ENCODE results near the gene CLPSL2.

- TF ChIP-seq POLR2AphosphoS5 (IDR thresholded peaks at IDR 0.05; ENCODE audit: borderline replicate concordance, low read depth, low read length) (no peak), EZH2 (IDR thresholded peaks at IDR 0.05) (no peak)
Observed at GRCh38 chr6:35737413-35738211, 38.8 kb upstream of the CLPSL2 start.

Measured in SK-N-MC (cell line).